Measurements from ENCODE around the gene UGT1A10.

The UGT1A10 gene

GRCh38 chr2:233775414-233775813 is 139.2 kb downstream of the UGT1A10 start:
- no peak for FAIRE-seq
- DNase-seq (ENCODE audit: insufficient read length, low spot score), result no peak
- no peak for TF ChIP-seq POLR2A (IDR thresholded peaks at IDR 0.05; ENCODE audit: low read depth, low read length)

GRCh38 chr2:233778030-233778429 is 141.8 kb downstream of the UGT1A10 start, which contains the start of gene MROH2A:
MROH2A (plus strand) TSS chr2:233778330; CDS start chr2:233779359, 1,029 bp downstream.
- FAIRE-seq, result no peak
- no peak for TF ChIP-seq POLR2A (IDR thresholded peaks at IDR 0.05; ENCODE audit: low read depth, low read length)
- DNase-seq (ENCODE audit: insufficient read length, low spot score), result no peak

- no peak for DNase-seq (ENCODE audit: insufficient read length, low spot score)
- no peak for TF ChIP-seq POLR2A (IDR thresholded peaks at IDR 0.05; ENCODE audit: low read depth, low read length)
- FAIRE-seq, result no peak
These were observed 143.5 kb downstream of the UGT1A10 start for GRCh38 chr2:233779722-233780121.

- FAIRE-seq (no peak), DNase-seq (ENCODE audit: insufficient read length, low spot score) (no peak)
- TF ChIP-seq POLR2A (IDR thresholded peaks at IDR 0.05; ENCODE audit: low read depth, low read length), result no peak
These were observed 144.5 kb downstream of the UGT1A10 start for GRCh38 chr2:233780771-233781170.

GRCh38 chr2:233789554-233789953 is 153.3 kb downstream of the UGT1A10 start:
- FAIRE-seq, result no peak
- no peak for TF ChIP-seq POLR2A (IDR thresholded peaks at IDR 0.05; ENCODE audit: low read depth, low read length)

GRCh38 chr2:233791151-233791882 is 155.1 kb downstream of the UGT1A10 start:
- TF ChIP-seq POLR2A (IDR thresholded peaks at IDR 0.05; ENCODE audit: low read depth, low read length), result no peak
- FAIRE-seq, result no peak
- no peak for DNase-seq (ENCODE audit: insufficient read length, low spot score)

More at GRCh38 chr2:233789554-233789953, 153.3 kb downstream of the UGT1A10 start:
- no peak for DNase-seq (ENCODE audit: insufficient read length, low spot score)

- no peak for TF ChIP-seq POLR2A (IDR thresholded peaks at IDR 0.05; ENCODE audit: low read depth, low read length)
- FAIRE-seq (no peak), DNase-seq (ENCODE audit: insufficient read length, low spot score) (no peak)
These were observed 155.7 kb downstream of the UGT1A10 start for GRCh38 chr2:233791883-233792329.

- no peak for DNase-seq (ENCODE audit: insufficient read length, low spot score)
- no peak for FAIRE-seq
- TF ChIP-seq POLR2A (IDR thresholded peaks at IDR 0.05; ENCODE audit: low read depth, low read length), result no peak
These were observed 156.5 kb downstream of the UGT1A10 start for GRCh38 chr2:233792720-233793119.

GRCh38 chr2:233793465-233794127 is 157.3 kb downstream of the UGT1A10 start:
- DNase-seq (ENCODE audit: insufficient read length, low spot score) (no peak), FAIRE-seq (no peak)
- TF ChIP-seq POLR2A (IDR thresholded peaks at IDR 0.05; ENCODE audit: low read depth, low read length), result no peak

- no peak for TF ChIP-seq POLR2A (IDR thresholded peaks at IDR 0.05; ENCODE audit: low read depth, low read length)
- FAIRE-seq (no peak), DNase-seq (ENCODE audit: insufficient read length, low spot score) (no peak)
These were observed 157.9 kb downstream of the UGT1A10 start for GRCh38 chr2:233794128-233794658.

GRCh38 chr2:233795735-233796171 is 159.5 kb downstream of the UGT1A10 start:
- no peak for DNase-seq (ENCODE audit: insufficient read length, low spot score)

GRCh38 chr2:233796254-233796653 is 160.0 kb downstream of the UGT1A10 start:
- DNase-seq (ENCODE audit: insufficient read length, low spot score), result no peak
- no peak for TF ChIP-seq POLR2A (IDR thresholded peaks at IDR 0.05; ENCODE audit: low read depth, low read length)
- FAIRE-seq, result no peak

More at GRCh38 chr2:233795735-233796171, 159.5 kb downstream of the UGT1A10 start:
- TF ChIP-seq POLR2A (IDR thresholded peaks at IDR 0.05; ENCODE audit: low read depth, low read length), result no peak
- FAIRE-seq, result no peak

- DNase-seq (ENCODE audit: insufficient read length, low spot score) (no peak), FAIRE-seq (no peak)
These were observed 162.3 kb downstream of the UGT1A10 start for GRCh38 chr2:233798335-233799086.

More at GRCh38 chr2:233798335-233799086, 162.3 kb downstream of the UGT1A10 start:
- TF ChIP-seq POLR2A (IDR thresholded peaks at IDR 0.05; ENCODE audit: low read depth, low read length), result no peak

All from H54 (cell line).